Hepatocyte (in vitro differentiated cells): Measurements from ENCODE around the gene HOXA5. TPM values are rescaled to one million over a fixed set of nuclear protein-coding genes. Genes with fewer than 3 reads are reported as not detected.

Experiments used
- DNase-seq: peaks from one replicate; pipeline ENCODE4 v3.0.0-alpha.2; 2016; ENCODE audit warnings: low spot score
- H2AFZ ChIP-seq: fragments of 200-600 bp; sonication (generic); 2 replicates; pipeline ENCODE4 v1.6.0; 2016; ENCODE audit warnings: antibody characterized with exemption, mild to moderate bottlenecking
- H3K27ac ChIP-seq: fragments of 200-600 bp; sonication (generic); 2 replicates; pipeline ENCODE4 v1.5.1; 2016; ENCODE audit warnings: mild to moderate bottlenecking
- H3K27me3 ChIP-seq: fragments of 200-600 bp; sonication (generic); 2 replicates; pipeline ENCODE4 v1.6.1; 2016
- H3K36me3 ChIP-seq: fragments of 200-600 bp; sonication (generic); replicated peaks from 2 replicates; pipeline ENCODE4 v1.5.1; 2016; ENCODE audit warnings: low read depth; ENCODE audit not compliant: insufficient read depth
- H3K4me1 ChIP-seq: fragments of 200-600 bp; sonication (generic); 2 replicates; pipeline ENCODE4 v1.5.1; 2016; ENCODE audit warnings: mild to moderate bottlenecking, moderate library complexity; ENCODE audit not compliant: insufficient read depth
- H3K4me2 ChIP-seq: fragments of 200-600 bp; sonication (generic); 2 replicates; pipeline ENCODE4 v1.6.0; 2016
- H3K4me3 ChIP-seq: fragments of 200-600 bp; sonication (generic); 2 replicates; pipeline ENCODE4 v1.5.1; 2016; ENCODE audit warnings: mild to moderate bottlenecking
- H3K79me2 ChIP-seq: fragments of 200-600 bp; sonication (generic); 2 replicates; pipeline ENCODE4 v1.6.0; 2017; ENCODE audit warnings: mild to moderate bottlenecking
- H3K9me2 ChIP-seq: fragments of 200-600 bp; sonication (generic); replicated peaks from 2 replicates; pipeline ENCODE4 v1.6.0; 2017; ENCODE audit warnings: mild to moderate bottlenecking; ENCODE audit not compliant: insufficient read depth
- H3K9me3 ChIP-seq: fragments of 200-600 bp; sonication (generic); 2 replicates; pipeline ENCODE4 v1.5.1; 2016; ENCODE audit warnings: low read depth, mild to moderate bottlenecking
- H4K20me1 ChIP-seq: fragments of 200-600 bp; sonication (generic); 2 replicates; pipeline ENCODE4 v1.6.0; 2016; ENCODE audit warnings: mild to moderate bottlenecking; ENCODE audit not compliant: insufficient read depth, poor library complexity, severe bottlenecking
- CTCF ChIP-seq: fragments of 200-600 bp; sonication (generic); IDR thresholded peaks from 2 replicates; pipeline ENCODE4 v1.5.1; 2016; ENCODE audit warnings: antibody characterized with exemption, mild to moderate bottlenecking; ENCODE audit not compliant: poor library complexity
- EZH2 ChIP-seq: fragments of 200-600 bp; sonication (generic); IDR thresholded peaks from 2 replicates; pipeline ENCODE4 v1.6.1; 2016; ENCODE audit warnings: antibody characterized with exemption, mild to moderate bottlenecking, borderline replicate concordance
- EZH2phosphoT487 ChIP-seq: fragments of 200-600 bp; sonication (generic); IDR thresholded peaks from one replicate; pipeline ENCODE4 v1.6.1; 2018; ENCODE audit warnings: antibody characterized with exemption, mild to moderate bottlenecking, low read depth, moderate library complexity; ENCODE audit not compliant: unreplicated experiment, severe bottlenecking
- WGBS: methylation state at CpG from one replicate; pipeline ENCODE4 v1.1.6; 2016; ENCODE audit warnings: low lambda C conversion rate; ENCODE audit errors: missing lambda C conversion rate; 5-methylcytosine and 5-hydroxymethylcytosine counted together
- polyA plus RNA-seq: library from polyadenylated mRNA; unstranded; fragments of >200 nt; fragmentation: Nextera tagmentation; extraction: Ambion mirVana; gene quantifications from 2 replicates; pipeline ENCODE4 v1.2.1, GENCODE V29; 2016
- total RNA-seq: library from RNA; depleted of rRNA; stranded (reverse); fragments of >200 nt; gene quantifications from 2 replicates; pipeline ENCODE4 v1.2.3, GENCODE V29; 2014

HOXA5 gene
- total and polyA plus RNA-seq, 2 experiments from 2014 or later: 0.70 to 0.92 TPM

- Histone ChIP-seq H3K4me3 (peak overlapping the region; percentile 33), H3K27ac (peak overlapping the region; percentile 89)
These were observed 21.2 kb downstream of the HOXA5 start for GRCh38 chr7:27122077-27122910.

GRCh38 chr7:27121684-27122076 lies 21.8 kb downstream of the HOXA5 start:
- Histone ChIP-seq H3K27ac (peak overlapping the region; percentile 89), H3K79me2 (peaks cover 21% of the 10 kb centered on the region), H2AFZ (no peak overlapping the region), H3K9me2 (no peaks in the 10 kb centered on the region), H3K4me1 (peaks cover 11% of the 10 kb centered on the region), H3K4me3 (no peak overlapping the region), H3K27me3 (peaks cover 67% of the 10 kb centered on the region), H3K4me2 (peak overlapping the region; percentile 66), H4K20me1 (no peaks in the 10 kb centered on the region), H3K9me3 (no peaks in the 10 kb centered on the region), H3K36me3 (no peaks in the 10 kb centered on the region)
- 43% methylated on average over 7 of the region's 7 CpGs for WGBS
- TF ChIP-seq EZH2: no peak
- TF ChIP-seq EZH2phosphoT487: no peak
- no peak for TF ChIP-seq CTCF
- no peak for DNase-seq

More at GRCh38 chr7:27122077-27122910, 21.2 kb downstream of the HOXA5 start:
- peaks cover 67% of the 10 kb centered on the region for H3K27me3 ChIP-seq
- H4K20me1 ChIP-seq: no peaks in the 10 kb centered on the region
- H3K9me2 ChIP-seq: no peaks in the 10 kb centered on the region
- no peaks in the 10 kb centered on the region for H3K9me3 ChIP-seq
- peak; percentile 58 for DNase-seq
- H2AFZ ChIP-seq: no peak overlapping the region
- H3K4me1 ChIP-seq: peaks cover 11% of the 10 kb centered on the region
- H3K79me2 ChIP-seq: peaks cover 16% of the 10 kb centered on the region
- peak overlapping the region; percentile 66 for H3K4me2 ChIP-seq
- WGBS: 23% methylated on average over 42 of the region's 42 CpGs
- TF ChIP-seq EZH2 (peak; percentile 39), CTCF (no peak)
- H3K36me3 ChIP-seq: no peaks in the 10 kb centered on the region

- H3K4me2 ChIP-seq: no peak overlapping the region
- H3K9me2 ChIP-seq: no peaks in the 10 kb centered on the region
- peaks cover 64% of the 10 kb centered on the region for H3K27me3 ChIP-seq
- H3K79me2 ChIP-seq: peaks cover 21% of the 10 kb centered on the region
- no peak overlapping the region for H2AFZ ChIP-seq
- TF ChIP-seq EZH2phosphoT487 (no peak), CTCF (no peak), EZH2 (no peak)
- DNase-seq: no peak
- H4K20me1 ChIP-seq: no peaks in the 10 kb centered on the region
- H3K4me3 ChIP-seq: no peak overlapping the region
- peaks cover 11% of the 10 kb centered on the region for H3K4me1 ChIP-seq
- H3K36me3 ChIP-seq: no peaks in the 10 kb centered on the region
- H3K9me3 ChIP-seq: no peaks in the 10 kb centered on the region
- 80% methylated on average over 1 of the region's 1 CpG for WGBS
- no peak overlapping the region for H3K27ac ChIP-seq
These were observed 24.0 kb downstream of the HOXA5 start for GRCh38 chr7:27119412-27119911.
